GM19193 (cell line): ENCODE results near the gene INPP5J.

Experiments
- POLR2A ChIP-seq: IDR thresholded peaks from 4 replicates; pipeline ENCODE4 v1.6.1; 2011; ENCODE audit not compliant: insufficient read depth, insufficient read length; ENCODE audit errors: extremely low read depth

Gene INPP5J

DNA sequence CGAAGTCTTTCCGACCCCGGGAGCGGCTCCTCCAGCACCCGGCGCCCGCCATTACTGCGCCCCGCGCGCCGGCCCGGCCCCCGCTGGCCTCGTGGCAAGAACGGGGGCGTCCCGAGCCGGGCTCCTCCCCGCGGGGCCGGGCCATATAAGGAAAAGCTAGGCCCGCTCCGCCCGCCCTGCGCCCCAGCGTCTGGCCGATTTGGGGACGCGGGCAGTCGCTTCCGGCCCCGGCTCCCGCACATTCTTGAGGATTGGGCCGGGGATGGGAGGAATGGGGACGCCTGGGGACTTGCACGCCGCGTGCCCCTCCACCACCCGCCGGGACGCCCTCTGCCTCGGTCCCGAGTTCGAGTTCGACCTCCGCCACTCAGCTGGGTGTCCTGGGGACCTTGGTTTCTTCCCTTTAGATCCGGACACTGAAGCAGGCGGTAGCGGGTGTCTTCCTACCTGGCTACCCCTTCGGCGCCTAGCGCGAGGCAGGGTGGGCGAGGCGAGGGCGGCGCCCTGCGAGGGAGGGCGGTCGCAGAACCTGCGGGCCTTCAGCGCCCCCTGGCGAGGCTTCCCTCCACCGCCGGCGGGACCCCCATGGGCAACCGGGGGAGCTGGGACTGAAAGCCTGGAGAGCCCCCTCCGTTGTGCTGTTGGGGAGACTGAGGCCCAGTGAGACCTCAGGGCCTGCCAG lies 37.8 kb upstream of the INPP5J start:
- peak; percentile 90 for TF ChIP-seq POLR2A

DNA sequence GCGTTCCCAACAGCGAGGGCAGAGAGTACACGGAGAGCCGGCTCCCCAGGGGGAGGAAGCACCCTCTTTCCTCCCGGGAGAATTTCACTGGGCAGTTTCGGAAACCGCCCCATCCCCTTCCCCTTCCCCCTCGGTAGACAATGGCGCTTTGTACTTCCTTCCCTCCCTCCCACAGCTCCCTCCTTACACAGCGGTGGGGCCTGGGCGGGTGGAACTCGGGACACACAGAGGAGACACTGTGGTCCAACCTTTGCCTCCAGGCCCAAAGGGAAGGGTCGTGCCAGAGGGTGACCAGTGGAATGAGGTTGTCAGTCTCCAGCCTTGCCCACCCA lies 37.3 kb upstream of the INPP5J start:
- TF ChIP-seq POLR2A = no peak

DNA sequence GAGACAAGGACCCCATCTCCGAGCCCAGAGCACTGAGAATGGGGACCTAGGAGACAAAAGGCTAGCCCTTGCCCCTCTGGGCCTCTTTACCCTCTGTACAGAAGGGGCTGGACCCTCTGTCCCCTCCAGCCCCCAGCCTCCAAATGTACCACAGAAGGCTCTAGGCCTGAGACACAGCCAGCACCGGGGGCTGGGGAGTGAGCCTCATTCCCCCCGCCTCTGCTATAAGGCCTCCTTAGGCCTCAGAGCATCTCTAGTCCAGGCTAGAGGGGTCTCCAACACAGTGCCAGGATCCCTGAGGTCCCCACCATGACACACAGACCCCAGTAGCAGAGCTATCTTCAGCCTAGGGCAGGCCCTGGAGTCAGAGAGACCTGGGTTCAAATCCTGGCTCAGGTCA lies 36.8 kb upstream of the INPP5J start:
- no peak for TF ChIP-seq POLR2A

DNA sequence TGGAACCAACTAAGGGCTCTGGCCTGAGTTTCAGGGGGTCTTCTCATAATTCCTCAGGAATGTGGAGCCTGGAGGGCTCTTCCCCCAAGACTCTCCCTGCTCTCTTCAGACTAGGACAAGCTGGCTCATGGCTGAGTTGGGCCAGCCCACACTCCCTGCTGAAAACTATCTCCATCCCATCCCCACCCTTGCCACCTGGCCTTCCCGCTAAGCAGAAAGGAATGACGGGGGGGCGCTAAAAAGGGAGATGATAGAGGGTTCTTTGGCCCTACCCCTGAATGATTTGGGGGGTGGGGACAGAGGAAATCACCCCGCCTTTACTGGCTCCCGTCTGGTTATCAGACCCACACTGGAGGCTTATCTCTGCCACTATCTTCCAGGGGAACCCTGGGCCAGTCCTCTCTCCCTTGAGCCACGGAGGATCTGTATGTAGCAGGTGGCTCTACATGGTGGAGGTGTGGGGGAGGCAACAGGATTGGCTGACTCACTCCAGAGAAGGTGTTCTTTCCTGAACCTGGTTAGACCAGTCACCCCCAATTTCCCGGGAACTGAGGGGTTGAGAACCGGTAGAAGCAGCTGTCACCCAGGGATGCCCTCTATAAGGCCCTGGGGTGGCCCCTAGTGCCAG lies 35.9 kb upstream of the INPP5J start:
- TF ChIP-seq POLR2A = no peak

DNA sequence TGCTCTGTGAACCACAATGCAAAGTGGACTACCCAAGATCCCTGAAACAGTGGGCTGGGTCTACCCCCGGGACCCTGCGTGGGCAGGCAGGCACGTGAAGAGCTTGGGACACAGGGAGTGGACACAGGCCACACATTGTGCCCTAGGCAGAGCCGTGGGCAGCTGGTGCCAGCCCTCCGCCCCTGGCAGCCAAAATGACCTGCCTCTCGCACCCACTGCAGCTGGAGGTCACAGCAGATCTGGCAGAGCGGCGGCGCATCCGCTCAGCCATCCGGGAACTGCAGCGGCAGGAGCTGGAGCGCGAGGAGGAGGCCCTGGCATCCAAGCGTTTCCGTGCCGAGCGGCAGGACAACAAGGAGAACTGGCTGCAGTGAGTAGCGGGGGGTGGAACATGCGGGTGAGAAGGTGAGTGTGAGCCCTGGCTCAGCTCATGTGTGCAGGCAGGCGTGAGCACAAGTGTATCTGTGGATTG lies 35.0 kb upstream of the INPP5J start:
- TF ChIP-seq POLR2A = no peak

DNA sequence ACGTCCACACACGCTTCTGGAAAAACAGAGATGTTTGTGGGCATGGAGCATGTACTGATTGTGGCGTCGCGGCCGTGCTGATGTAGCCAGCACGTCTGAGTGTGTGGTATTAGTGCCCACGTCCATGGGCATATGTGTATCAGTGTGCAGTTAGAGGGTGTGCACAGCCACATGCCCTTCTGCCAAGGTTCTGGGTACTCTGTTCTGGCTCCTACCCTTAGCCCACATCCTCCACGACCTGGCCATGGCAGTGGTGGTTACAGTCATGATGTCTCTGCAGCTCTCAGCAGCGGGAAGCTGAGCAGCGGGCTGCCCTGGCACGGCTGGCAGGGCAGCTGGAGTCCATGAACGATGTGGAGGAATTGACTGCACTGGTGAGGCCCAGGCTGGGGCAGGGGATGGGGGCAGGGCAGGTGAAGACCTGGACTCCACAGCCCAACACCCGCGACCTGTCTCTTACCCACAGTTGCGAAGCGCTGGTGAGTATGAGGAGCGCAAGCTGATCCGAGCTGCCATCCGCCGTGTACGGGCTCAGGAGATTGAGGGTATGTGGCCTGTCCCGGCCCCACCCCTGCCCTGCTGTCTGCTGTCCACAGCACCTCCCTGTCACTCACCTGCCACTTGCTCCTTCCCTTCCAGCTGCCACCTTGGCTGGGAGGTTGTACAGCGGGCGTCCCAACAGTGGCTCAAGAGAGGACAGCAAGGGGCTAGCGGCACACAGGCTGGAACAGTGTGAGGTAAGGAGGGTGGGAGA lies 34.4 kb upstream of the INPP5J start:
- no peak for TF ChIP-seq POLR2A

DNA sequence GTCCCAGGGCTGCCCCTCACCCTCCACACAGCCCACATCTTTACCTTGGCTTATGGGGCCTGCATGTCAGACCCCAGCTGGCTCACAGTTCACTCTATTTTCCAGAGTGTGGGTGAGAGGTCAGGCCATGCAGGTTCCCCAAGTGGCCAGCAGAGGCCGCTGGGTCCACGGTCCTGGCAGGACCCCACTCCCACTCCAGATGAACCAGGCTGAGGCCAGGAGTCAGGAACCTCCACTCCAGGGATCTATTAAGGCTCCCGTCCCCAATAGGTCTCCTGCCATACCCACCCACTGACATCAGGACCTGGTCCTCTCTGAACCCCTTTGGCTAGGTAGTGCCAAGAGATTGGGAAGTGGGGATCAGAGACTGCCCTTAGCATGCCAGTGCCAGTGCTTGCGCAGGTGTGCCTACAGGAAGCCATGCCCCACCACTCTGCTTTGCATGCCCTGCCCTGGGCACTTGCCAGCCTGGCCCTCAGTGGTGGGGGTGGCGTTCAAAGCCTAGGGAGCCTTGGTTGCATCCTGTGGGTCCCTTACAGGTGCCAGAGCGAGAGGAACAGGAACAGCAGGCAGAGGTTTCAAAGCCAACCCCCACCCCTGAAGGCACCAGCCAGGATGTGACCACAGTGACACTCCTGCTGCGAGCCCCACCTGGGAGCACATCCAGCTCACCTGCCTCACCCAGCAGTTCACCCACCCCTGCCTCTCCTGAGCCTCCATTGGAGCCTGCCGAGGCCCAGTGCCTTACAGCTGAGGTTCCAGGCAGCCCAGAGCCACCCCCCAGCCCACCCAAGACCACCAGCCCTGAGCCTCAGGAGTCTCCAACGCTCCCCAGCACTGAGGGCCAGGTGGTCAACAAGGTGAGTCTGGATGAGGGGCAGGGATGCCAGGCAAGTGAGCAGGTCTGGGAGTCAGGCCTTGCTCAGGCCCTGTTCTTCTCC lies 33.3 kb upstream of the INPP5J start:
- no peak for TF ChIP-seq POLR2A

GRCh38 chr22:31090217-31091085 lies 32.3 kb upstream of the INPP5J start:
- no peak for TF ChIP-seq POLR2A

DNA sequence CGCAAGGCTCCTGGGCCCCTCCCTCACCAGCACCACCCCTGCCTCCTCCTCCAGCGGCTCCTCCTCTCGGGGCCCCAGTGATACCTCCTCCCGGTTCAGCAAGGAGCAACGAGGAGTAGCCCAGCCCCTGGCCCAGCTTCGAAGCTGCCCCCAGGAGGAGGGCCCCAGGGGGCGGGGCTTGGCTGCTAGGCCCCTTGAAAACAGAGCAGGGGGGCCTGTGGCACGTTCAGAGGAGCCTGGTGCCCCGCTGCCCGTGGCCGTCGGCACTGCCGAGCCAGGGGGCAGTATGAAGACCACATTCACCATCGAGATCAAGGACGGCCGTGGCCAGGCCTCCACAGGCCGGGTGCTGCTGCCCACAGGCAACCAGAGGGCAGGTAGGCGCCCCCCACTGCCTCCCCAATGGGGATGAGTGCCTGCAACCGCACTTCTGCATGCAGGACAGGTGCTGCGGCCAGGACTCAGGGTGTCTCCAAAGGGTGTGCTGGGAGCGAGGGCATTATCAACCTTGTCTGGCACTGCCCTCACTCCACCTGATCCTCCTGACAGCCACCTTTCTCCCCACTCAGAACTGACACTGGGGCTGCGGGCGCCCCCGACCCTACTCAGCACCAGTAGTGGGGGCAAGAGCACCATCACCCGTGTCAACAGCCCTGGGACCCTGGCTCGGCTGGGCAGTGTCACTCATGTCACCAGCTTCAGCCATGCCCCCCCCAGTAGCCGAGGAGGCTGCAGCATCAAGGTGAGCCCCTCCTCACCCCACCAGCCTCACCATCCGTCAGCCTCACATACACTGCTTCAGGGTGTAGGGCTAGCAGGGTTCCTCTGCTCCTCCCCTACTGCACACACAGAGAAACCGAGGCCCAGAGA lies 31.4 kb upstream of the INPP5J start:
- TF ChIP-seq POLR2A = no peak

DNA sequence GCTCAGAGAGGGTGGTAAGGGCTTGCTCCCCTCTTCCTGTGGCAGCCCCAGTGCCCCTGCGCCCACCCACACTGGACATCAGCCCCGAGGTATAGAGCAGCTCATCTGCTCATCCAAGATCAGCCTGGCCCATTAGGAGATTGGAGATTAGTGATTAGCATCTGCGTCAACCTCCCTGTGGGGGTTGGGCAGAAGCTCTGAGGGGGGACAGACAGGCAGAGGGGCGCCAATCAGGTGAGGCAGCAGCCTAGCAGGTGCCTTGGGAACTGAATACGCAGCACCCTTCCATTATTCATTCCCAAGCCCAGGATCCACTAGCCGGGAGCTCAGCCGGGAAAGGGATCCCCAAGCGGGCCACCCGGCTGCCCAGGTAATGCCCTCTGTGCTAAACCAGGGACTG lies 30.6 kb upstream of the INPP5J start:
- no peak for TF ChIP-seq POLR2A

DNA sequence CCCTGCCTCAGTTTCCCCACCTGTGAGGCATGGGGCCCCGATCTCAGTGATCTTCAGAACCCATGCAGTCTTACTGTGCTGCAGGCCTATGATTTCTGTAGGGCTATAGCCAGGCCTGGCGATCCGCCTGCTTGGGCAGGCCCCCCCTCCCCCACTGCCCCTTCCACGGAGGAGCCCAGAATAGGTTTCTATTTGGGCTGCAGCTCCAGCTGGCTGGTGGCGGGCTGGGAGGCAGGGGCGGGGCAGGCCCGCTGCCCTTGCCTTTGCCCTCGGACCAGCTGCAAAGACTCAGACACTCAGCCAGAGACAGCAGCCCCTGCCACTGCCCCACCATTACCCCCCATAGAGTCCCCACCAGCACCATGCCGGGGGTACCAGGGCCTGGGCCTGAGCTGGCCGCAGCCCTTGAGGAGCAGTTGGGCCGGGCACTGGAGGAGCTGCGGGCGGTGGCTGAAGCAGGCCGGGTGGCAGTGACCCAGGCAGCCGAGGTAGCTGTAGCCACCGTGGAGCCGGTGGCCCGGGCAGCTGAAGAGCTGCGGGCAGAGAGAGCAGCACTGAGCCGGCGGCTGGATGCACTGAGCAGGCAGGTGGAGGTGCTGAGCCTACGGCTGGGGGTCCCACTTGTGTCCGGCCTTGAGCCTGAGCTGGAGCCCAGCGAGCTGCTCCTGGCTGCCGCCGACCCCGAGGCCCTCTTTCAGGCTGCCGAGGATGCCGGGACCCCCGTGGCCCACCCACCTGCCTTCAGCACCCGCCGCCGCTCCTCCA lies 29.5 kb upstream of the INPP5J start:
- TF ChIP-seq POLR2A = no peak

GRCh38 chr22:31094021-31094551 lies 28.7 kb upstream of the INPP5J start:
- TF ChIP-seq POLR2A = no peak

DNA sequence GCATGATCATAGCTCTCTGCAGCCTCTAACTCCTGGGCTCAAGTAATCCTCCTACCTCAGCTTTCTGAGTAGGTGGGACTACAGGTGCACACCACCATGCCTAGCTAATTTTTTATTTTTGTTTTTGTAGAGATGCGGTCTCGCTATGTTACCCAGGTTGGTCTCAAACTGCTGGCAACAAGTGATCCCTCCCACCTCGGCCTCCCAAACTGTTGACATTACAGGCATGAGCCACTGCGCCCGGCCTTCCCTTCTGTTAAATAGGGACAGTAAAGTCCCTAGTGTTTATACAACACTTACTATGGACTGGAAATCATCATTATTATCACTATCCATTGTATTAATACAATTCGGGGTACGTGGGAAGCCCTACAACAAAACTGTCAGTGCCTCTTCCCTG lies 28.0 kb upstream of the INPP5J start:
- no peak for TF ChIP-seq POLR2A
